OCI-LY3 (cell line): Measurements from ENCODE around the gene RIF1.

Source experiments
- EZH2phosphoT487 ChIP-seq: fragments of 200-600 bp; shearing (Covaris generic); IDR thresholded peaks from 2 replicates; pipeline ENCODE4 v1.6.1; 2018; ENCODE audit warnings: antibody characterized with exemption, mixed run types, low read depth
- TF ChIP-seq, protein P1 (sequence below): fragments of 200-600, 300-600 bp; sonication (generic); IDR thresholded peaks from 2 replicates; pipeline ENCODE4 v1.5.1; 2014; ENCODE audit warnings: antibody characterized with exemption, low read length, low read depth

DNA sequence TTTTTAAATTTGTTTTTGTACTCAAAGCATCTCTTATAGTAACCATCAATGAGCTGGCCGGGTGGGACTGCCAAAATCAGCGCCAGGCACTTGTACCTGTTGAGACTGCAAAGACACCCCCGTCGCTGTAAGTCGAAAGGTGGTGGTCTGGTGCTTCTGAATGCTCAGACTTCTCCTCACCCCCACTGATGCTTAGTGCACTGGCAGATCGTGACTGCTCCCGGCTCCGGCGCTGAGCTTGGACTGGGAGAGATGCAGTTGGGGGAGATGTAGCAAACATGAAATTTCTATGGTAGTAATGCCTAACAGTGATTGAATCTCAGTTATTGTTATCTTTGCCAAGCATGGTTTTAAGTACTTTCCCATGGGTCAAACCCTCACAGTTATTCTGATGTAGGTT, 80.6 kb downstream of the RIF1 start:
- no peak for TF ChIP-seq EZH2phosphoT487
- TF ChIP-seq, protein P1, sequence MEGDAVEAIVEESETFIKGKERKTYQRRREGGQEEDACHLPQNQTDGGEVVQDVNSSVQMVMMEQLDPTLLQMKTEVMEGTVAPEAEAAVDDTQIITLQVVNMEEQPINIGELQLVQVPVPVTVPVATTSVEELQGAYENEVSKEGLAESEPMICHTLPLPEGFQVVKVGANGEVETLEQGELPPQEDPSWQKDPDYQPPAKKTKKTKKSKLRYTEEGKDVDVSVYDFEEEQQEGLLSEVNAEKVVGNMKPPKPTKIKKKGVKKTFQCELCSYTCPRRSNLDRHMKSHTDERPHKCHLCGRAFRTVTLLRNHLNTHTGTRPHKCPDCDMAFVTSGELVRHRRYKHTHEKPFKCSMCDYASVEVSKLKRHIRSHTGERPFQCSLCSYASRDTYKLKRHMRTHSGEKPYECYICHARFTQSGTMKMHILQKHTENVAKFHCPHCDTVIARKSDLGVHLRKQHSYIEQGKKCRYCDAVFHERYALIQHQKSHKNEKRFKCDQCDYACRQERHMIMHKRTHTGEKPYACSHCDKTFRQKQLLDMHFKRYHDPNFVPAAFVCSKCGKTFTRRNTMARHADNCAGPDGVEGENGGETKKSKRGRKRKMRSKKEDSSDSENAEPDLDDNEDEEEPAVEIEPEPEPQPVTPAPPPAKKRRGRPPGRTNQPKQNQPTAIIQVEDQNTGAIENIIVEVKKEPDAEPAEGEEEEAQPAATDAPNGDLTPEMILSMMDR = no peak
